Stimulated activated CD4-positive, alpha-beta T cell treated with anti-CD3 and anti-CD28 coated beads, Interleukin-2, amount 100 ng/mL, for 48 hours (primary cell): ENCODE measurements around the gene SMIM14.
A peak's percentile ranks its signal among the peaks of the same experiment; 100 is the strongest.
"Not testable (repeated sequence)": the region's sequence is repeated elsewhere in the genome, so short reads cannot be mapped to it uniquely, and the experiment has no call there.

Experiments
- DNase-seq, 2 donors: peaks; one replicate each; pipeline ENCODE4 v3.0.0-alpha.2; 2020

Gene SMIM14

GRCh38 chr4:39638354-39639239 lies at the start of gene SMIM14:
Gene SMIM14 (minus strand): TSS chr4:39638865. CDS start chr4:39605145, 33,720 bp downstream.
- peak; percentile 81 to 87 for DNase-seq

GRCh38 chr4:39687014-39687413 lies 48.3 kb upstream of the SMIM14 start:
- DNase-seq: no peak

GRCh38 chr4:39685990-39686389 lies 47.3 kb upstream of the SMIM14 start:
- no peak for DNase-seq

GRCh38 chr4:39682138-39682537 lies 43.5 kb upstream of the SMIM14 start:
- DNase-seq: no peak

GRCh38 chr4:39681003-39681402 lies 42.3 kb upstream of the SMIM14 start:
- not testable (repeated sequence) for DNase-seq

GRCh38 chr4:39675681-39676080 lies 37.0 kb upstream of the SMIM14 start:
- DNase-seq: not testable (repeated sequence)

GRCh38 chr4:39670296-39670695 lies 31.6 kb upstream of the SMIM14 start:
- DNase-seq: not testable (repeated sequence)

- no peak for DNase-seq
Measured at GRCh38 chr4:39668887-39669286, 30.2 kb upstream of the SMIM14 start.

- no peak for DNase-seq
Measured at GRCh38 chr4:39667706-39668105, 29.0 kb upstream of the SMIM14 start.

GRCh38 chr4:39664828-39665731 lies 26.4 kb upstream of the SMIM14 start:
- DNase-seq: no peak

- no peak for DNase-seq
Measured at GRCh38 chr4:39662683-39663082, 24.0 kb upstream of the SMIM14 start.

GRCh38 chr4:39660757-39661156 lies 22.1 kb upstream of the SMIM14 start:
- DNase-seq: no peak

- DNase-seq: no peak
Measured at GRCh38 chr4:39660045-39660444, 21.4 kb upstream of the SMIM14 start.

- DNase-seq: no peak
Measured at GRCh38 chr4:39658756-39659155, 20.1 kb upstream of the SMIM14 start.

GRCh38 chr4:39657465-39657864 lies 18.8 kb upstream of the SMIM14 start:
- no peak for DNase-seq

GRCh38 chr4:39656638-39657037 lies 18.0 kb upstream of the SMIM14 start:
- DNase-seq: not testable (repeated sequence)

GRCh38 chr4:39655876-39656275 lies 17.2 kb upstream of the SMIM14 start:
- DNase-seq: no peak

- no peak for DNase-seq
Measured at GRCh38 chr4:39655211-39655610, 16.5 kb upstream of the SMIM14 start.

- DNase-seq: not testable (repeated sequence)
Measured at GRCh38 chr4:39651586-39651985, 12.9 kb upstream of the SMIM14 start.

- no peak for DNase-seq
Measured at GRCh38 chr4:39649639-39650265, 11.1 kb upstream of the SMIM14 start.

GRCh38 chr4:39648827-39649558 lies 10.3 kb upstream of the SMIM14 start:
- no peak for DNase-seq

- no peak for DNase-seq
Measured at GRCh38 chr4:39648213-39648612, 9.5 kb upstream of the SMIM14 start.
